NCI-H510A (cell line): ENCODE results near the gene SLC22A17.
"Not testable (repeated sequence)": the region's sequence is repeated elsewhere in the genome, so short reads cannot be mapped to it uniquely, and the experiment has no call there.

Source experiments
- DNase-seq: peaks from one replicate; lab custom pipeline; 2025; lab: John Stamatoyannopoulos, UW

The SLC22A17 gene

GRCh38 chr14:23352506-23353432 lies at the start of gene SLC22A17:
Gene SLC22A17 (minus strand): TSS chr14:23352887.
- peak; percentile 3 for DNase-seq

DNA sequence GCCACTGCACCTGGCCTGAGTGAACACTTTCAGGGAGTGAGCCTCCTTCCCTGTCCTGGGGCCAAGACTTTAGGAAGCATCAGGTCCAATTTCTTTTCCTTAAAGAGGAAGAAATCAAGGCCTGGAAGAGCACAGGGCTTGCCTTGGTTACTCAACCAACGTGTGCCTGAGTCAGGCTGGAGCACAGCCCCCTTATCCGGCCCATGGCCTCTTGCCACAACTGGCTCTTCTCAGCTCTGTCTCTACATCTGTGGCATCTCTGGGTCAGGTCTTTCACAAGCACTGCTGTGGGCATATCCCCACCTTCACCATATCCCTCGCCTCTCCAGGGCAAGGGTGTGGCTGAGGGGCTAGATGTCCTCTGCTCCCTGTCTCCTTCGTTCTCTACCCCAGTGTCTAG lies 48.6 kb upstream of the SLC22A17 start:
- DNase-seq: no peak

DNA sequence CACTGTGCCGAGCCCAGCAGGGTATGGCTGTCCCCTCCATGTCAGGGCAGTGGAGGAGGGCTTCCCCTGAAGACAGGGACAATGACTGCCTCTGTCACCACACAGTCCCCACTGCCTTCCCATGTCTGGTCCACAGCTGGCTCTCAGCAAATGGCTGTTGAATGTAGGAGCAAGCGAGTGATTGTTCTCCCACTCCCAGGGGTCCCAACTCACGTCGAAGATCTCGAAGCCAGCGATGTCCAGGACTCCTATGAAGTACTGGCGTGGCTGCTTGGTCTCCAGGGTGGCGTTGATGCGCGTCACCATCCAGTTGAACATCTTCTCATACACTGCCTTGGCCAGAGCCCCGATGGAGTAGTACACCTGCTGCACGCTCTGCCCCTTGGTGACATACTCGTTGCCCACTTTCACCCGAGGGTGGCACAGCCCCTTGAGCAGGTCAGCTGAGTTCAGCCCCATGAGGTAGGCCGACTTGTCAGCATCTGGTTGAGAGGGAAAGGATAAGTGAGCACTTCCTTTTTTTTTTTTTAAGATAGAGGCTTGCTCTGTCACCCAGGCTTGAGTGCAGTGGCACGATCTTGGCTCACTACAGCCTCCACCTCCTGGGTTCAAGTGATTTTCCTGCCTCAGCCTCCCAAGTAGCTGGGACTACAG lies 47.9 kb upstream of the SLC22A17 start:
- not testable (repeated sequence) for DNase-seq

DNA sequence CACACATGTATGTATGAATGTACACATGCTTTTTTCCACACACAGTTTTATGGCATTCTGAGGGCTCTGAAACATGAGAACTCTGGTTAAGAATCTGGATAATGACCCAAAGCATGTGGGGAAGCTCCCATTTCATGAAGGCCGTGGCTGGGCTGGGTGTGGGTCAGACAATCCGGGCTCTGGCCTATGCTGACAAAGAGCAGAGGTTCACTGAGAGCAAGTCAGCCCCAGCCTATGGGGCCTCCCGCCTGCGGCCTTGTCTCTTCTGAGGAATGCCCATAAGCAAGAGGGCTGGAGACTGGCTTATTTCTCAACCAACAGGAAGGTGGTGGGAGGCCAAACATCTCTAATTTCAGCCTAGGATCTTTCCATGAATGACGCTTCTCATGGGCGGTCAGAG lies 46.9 kb upstream of the SLC22A17 start:
- no peak for DNase-seq

DNA sequence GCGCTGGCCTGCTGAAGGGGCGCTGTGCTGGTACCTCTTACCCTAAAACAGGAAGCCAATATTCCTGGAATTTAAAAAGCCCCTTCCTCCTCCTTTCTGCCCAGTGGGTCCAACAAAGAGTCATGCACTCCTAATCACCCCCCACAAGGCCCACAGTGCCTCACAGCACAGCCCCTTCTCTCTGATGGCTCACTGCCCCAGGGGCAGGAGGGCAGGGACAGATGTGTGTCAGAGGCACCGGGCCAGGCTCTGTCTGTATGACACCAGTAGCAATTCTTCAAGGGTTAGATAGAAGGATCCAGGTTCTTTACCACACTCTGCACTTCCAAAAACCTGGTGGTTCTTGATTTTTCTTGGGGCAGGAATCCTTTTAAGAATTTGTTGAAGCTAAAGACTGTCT lies 46.4 kb upstream of the SLC22A17 start:
- no peak for DNase-seq

- peak; percentile 62 for DNase-seq
These were observed 45.7 kb upstream of the SLC22A17 start for GRCh38 chr14:23398348-23398747.

DNA sequence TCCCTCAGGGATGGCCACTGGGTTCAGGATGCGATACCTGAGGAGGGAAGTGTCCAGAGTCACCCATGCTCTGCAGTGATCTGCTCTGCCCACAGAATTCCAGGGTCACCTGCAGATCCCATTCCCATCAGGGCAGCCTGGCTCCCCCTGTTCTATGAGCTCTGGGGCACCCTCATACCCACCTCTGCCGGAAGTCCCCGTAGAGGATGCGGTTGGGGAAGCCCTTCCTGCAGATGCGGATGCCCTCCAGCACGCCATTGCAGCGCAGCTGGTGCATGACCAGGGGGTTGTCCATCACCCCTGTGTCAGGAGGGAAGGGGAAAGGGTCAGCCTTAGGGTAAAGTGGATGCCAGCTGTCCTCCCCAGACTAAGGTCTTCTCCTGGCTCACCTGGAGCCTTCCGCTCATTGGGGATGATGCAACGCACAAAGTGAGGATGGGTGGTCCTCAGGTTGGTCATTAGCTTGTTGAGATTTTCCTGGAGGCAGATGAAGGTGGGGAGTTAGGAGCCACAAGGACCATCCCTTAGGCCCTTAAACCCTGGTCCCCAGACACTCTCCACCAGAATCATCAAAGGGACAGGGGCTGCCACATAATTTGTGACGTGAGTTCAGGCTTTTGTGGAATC lies 44.2 kb upstream of the SLC22A17 start:
- DNase-seq: no peak

GRCh38 chr14:23396126-23396525 lies 43.4 kb upstream of the SLC22A17 start:
- no peak for DNase-seq

DNA sequence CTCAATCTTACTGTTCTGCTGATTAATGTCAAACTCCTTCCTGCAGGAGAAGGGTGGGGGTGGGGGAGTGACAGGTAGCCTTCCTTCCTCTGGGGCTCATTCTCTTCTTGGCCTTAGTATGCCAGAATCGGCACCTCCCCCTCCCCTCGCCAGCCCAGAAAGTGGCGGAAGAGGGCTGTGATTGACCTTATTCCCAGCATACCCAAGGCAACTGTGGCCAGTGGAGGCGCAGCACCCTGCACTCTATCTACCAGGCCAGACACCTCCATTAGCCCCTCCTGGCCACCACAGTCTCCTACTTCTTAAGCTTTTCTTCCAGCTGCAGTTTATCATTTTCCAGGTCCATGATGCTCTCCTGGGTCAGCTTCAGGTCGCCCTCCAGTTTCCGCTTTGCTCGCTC lies 39.9 kb upstream of the SLC22A17 start:
- no peak for DNase-seq

- not testable (repeated sequence) for DNase-seq
These were observed 37.2 kb upstream of the SLC22A17 start for GRCh38 chr14:23389871-23390270.

- DNase-seq: no peak
These were observed 36.7 kb upstream of the SLC22A17 start for GRCh38 chr14:23389396-23389795.

- DNase-seq: no peak
These were observed 36.3 kb upstream of the SLC22A17 start for GRCh38 chr14:23388996-23389395.

- no peak for DNase-seq
These were observed 35.5 kb upstream of the SLC22A17 start for GRCh38 chr14:23387916-23388882.

GRCh38 chr14:23386999-23387398 lies 34.3 kb upstream of the SLC22A17 start:
- no peak for DNase-seq

DNA sequence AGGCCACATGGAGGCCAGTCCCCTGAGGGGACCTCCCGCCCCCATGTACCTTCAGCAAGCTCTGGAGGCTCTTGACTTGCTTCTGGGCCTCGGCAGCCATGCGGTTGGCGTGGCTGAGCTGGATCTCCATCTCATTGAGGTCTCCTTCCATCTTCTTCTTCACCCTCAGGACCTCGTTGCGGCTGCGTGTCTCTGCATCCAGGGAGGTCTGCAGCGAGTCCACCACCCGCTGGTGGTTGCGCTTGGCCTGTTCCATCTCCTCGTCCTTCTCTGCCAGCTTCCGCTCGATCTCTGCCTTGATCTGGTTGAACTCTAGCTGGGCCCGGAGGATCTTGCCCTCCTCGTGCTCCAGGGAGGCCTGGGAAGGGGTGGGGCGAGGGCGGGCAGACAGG lies 33.6 kb upstream of the SLC22A17 start:
- DNase-seq: not testable (repeated sequence)

GRCh38 chr14:23385642-23386265 lies 33.1 kb upstream of the SLC22A17 start:
- DNase-seq: no peak

GRCh38 chr14:23385244-23385641 lies 32.6 kb upstream of the SLC22A17 start:
- DNase-seq: no peak

GRCh38 chr14:23384364-23385080 lies 31.8 kb upstream of the SLC22A17 start:
- DNase-seq: no peak

GRCh38 chr14:23382731-23383440 lies 30.2 kb upstream of the SLC22A17 start:
- DNase-seq: no peak

DNA sequence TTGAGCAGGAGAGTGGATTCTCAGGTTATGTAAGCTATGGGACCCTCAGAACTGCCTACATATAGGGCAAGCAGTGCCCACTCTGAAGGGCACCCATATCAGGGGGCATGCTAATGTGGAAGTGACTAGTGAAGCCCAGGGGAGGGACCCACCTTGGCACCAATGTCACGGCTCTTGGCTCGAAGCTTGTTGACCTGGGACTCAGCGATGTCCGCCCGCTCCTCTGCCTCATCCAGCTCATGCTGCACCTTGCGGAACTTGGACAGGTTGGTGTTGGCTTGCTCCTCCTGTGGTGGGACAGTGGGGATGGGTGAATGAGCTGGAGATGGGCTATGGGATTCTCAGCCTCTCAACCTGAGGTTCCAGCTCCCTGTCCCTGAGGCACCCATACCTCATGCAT lies 29.6 kb upstream of the SLC22A17 start:
- no peak for DNase-seq
